Lower leg skin (tissue), 3 donors: Measurements from ENCODE around the gene C16orf86.

Experiments
- POLR2A ChIP-seq, 2 donors: fragments of 450-650 bp; IDR thresholded peaks; one replicate each; pipeline ENCODE4 v1.6.1; 2016 to 2017; ENCODE audit warnings: antibody characterized with exemption in 2 of 2, mild to moderate bottlenecking in 1 of 2, moderate library complexity in 1 of 2
- TF ChIP-seq, protein P1 (sequence below), 3 donors: fragments of 450-650 bp; IDR thresholded peaks; one replicate each; pipeline ENCODE4 v1.5.1; 2016; ENCODE audit warnings: antibody characterized with exemption in 3 of 3, mild to moderate bottlenecking in 3 of 3, moderate library complexity in 2 of 3

DNA sequence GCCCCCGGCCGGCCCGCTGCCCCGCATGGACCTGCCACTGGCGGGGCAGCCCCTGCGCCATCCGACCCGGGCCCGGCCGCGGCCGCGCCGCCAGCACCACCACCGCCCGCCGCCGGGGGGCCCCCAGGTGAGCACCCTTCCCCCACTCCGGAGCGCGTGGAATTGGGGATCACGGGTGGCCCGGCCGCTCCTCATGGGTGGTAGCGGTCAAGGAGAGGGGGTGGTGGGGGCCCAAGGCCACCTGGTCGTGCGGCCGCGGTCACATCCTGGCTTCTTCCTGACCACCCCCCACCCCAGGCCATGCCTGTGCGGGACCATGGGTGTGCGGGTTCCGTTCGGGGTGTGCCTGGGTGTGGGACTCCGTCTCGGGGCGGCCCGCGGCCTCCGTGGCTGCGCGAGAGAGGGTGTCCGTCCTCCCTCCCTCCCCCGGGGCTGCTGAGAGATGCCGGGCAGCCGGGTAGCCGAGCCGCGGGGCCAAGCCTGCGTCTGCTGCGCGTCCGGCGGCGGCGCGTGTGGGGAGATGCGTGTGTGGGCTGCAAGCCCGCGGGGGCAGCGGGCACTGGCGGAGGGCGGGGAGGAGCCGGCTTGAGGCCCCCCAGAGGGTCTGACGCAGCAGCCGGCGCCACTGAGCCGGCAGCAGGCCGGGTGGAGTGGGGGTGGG, 13.4 kb upstream of the C16orf86 start:
- TF ChIP-seq POLR2A (IDR thresholded peaks at IDR 0.05): no peak
- TF ChIP-seq, protein P1, sequence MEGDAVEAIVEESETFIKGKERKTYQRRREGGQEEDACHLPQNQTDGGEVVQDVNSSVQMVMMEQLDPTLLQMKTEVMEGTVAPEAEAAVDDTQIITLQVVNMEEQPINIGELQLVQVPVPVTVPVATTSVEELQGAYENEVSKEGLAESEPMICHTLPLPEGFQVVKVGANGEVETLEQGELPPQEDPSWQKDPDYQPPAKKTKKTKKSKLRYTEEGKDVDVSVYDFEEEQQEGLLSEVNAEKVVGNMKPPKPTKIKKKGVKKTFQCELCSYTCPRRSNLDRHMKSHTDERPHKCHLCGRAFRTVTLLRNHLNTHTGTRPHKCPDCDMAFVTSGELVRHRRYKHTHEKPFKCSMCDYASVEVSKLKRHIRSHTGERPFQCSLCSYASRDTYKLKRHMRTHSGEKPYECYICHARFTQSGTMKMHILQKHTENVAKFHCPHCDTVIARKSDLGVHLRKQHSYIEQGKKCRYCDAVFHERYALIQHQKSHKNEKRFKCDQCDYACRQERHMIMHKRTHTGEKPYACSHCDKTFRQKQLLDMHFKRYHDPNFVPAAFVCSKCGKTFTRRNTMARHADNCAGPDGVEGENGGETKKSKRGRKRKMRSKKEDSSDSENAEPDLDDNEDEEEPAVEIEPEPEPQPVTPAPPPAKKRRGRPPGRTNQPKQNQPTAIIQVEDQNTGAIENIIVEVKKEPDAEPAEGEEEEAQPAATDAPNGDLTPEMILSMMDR (IDR thresholded peaks at IDR 0.05): no peak
